ENCODE results near the gene PPID. TPM values are rescaled to one million over a fixed set of nuclear protein-coding genes. Genes with fewer than 3 reads are reported as not detected.

PPID gene
- total RNA-seq (18.3 TPM), polyA plus RNA-seq (10 to 100 TPM; 44.6 to 50.4 (median 47.1) TPM)

- Histone ChIP-seq H3K9me3 (ENCODE audit: control insufficient read depth in 2 of 2, low read length in 2 of 2) (no peaks in the 10 kb centered on the region), H3K36me3 (ENCODE audit: control insufficient read depth, insufficient read depth, low read length) (peaks cover 22% of the 10 kb centered on the region), H3K4me1 (ENCODE audit: control insufficient read depth, insufficient read depth, low read length, poor library complexity, severe bottlenecking) (peaks cover 8% of the 10 kb centered on the region), H3K27ac (ENCODE audit: insufficient read depth, low read length, poor library complexity, severe bottlenecking) (peak within 1 kb of the TSS; percentile 93), H3K4me3 (ENCODE audit: low read depth, low read length) (peak within 1 kb of the TSS; percentile 97), H3K27me3 (ENCODE audit: control insufficient read depth, insufficient read depth, low read length) (peaks cover 10% of the 10 kb centered on the region)
- H3K36me3 Mint-ChIP-seq: peaks cover 20% of the 10 kb centered on the region
- peak; percentile 73 to 91 (median 74) for DNase-seq
- peak within 1 kb of the TSS; percentile 97 to 100 (median 99) for H3K27ac Mint-ChIP-seq
- peak; percentile 89 to 93 for ATAC-seq (ENCODE audit: low read depth in 2 of 2)
- peaks cover 16% of the 10 kb centered on the region for H3K27me3 Mint-ChIP-seq
- peaks cover 22 to 47% (median 37%) of the 10 kb centered on the region in 4 donors for H3K4me1 Mint-ChIP-seq
- H3K4me3 Mint-ChIP-seq: peak within 1 kb of the TSS; percentile 97 to 100 (median 99)
- peaks cover 0 to 1% (median 0%) of the 10 kb centered on the region in 7 donors for H3K9me3 Mint-ChIP-seq
Measured at GRCh38 chr4:158722917-158723793, at the start of gene PPID. Gene PPID, minus strand, starts transcription at chr4:158723396. Its CDS starts 108 bp downstream, at chr4:158723288.

- Histone ChIP-seq H3K4me3 (ENCODE audit: low read depth, low read length) (no peak overlapping the region), H3K4me1 (ENCODE audit: control insufficient read depth, insufficient read depth, low read length, poor library complexity, severe bottlenecking) (peaks cover 10% of the 10 kb centered on the region), H3K27ac (ENCODE audit: insufficient read depth, low read length, poor library complexity, severe bottlenecking) (no peak overlapping the region), H3K9me3 (ENCODE audit: control insufficient read depth in 2 of 2, low read length in 2 of 2) (no peaks in the 10 kb centered on the region), H3K36me3 (ENCODE audit: control insufficient read depth, insufficient read depth, low read length) (no peaks in the 10 kb centered on the region), H3K27me3 (ENCODE audit: control insufficient read depth, insufficient read depth, low read length) (no peaks in the 10 kb centered on the region)
- no peak overlapping the region for H3K27ac Mint-ChIP-seq
- peaks cover 0 to 2% (median 0%) of the 10 kb centered on the region in 7 donors for H3K9me3 Mint-ChIP-seq
- peak overlapping the region in 1 of 4 donors; percentile 12 for H3K4me3 Mint-ChIP-seq
- ATAC-seq (ENCODE audit: low read depth in 2 of 2) (no peak), DNase-seq (no peak)
- H3K4me1 Mint-ChIP-seq: peaks cover 5 to 41% (median 28%) of the 10 kb centered on the region in 4 donors
- no peaks in the 10 kb centered on the region for H3K36me3 Mint-ChIP-seq
- no peaks in the 10 kb centered on the region for H3K27me3 Mint-ChIP-seq
Measured at GRCh38 chr4:158771776-158772175, 48.6 kb upstream of the PPID start.

GRCh38 chr4:158770671-158771070 lies 47.5 kb upstream of the PPID start:
- Mint-ChIP-seq H3K36me3 (no peaks in the 10 kb centered on the region), H3K4me3 (peak overlapping the region; percentile 95 to 99 (median 97)), H3K4me1 (peaks cover 5 to 42% (median 29%) of the 10 kb centered on the region in 4 donors), H3K27ac (peak overlapping the region in 1 of 3 donors; percentile 42), H3K27me3 (peaks cover 7% of the 10 kb centered on the region), H3K9me3 (peaks cover 0 to 2% (median 0%) of the 10 kb centered on the region in 7 donors)
- Histone ChIP-seq H3K4me3 (ENCODE audit: low read depth, low read length) (no peak overlapping the region), H3K4me1 (ENCODE audit: control insufficient read depth, insufficient read depth, low read length, poor library complexity, severe bottlenecking) (peaks cover 10% of the 10 kb centered on the region), H3K27me3 (ENCODE audit: control insufficient read depth, insufficient read depth, low read length) (peaks cover 7% of the 10 kb centered on the region), H3K27ac (ENCODE audit: insufficient read depth, low read length, poor library complexity, severe bottlenecking) (no peak overlapping the region), H3K36me3 (ENCODE audit: control insufficient read depth, insufficient read depth, low read length) (no peaks in the 10 kb centered on the region), H3K9me3 (ENCODE audit: control insufficient read depth in 2 of 2, low read length in 2 of 2) (no peaks in the 10 kb centered on the region)
- ATAC-seq (ENCODE audit: low read depth in 2 of 2) (no peak), DNase-seq (no peak)

GRCh38 chr4:158769175-158769921 lies 46.2 kb upstream of the PPID start:
- Mint-ChIP-seq H3K36me3 (no peaks in the 10 kb centered on the region), H3K4me1 (peaks cover 10 to 42% (median 26%) of the 10 kb centered on the region in 4 donors), H3K9me3 (peaks cover 0 to 2% (median 0%) of the 10 kb centered on the region in 7 donors), H3K27me3 (peaks cover 7% of the 10 kb centered on the region), H3K27ac (peak overlapping the region; percentile 61 to 96 (median 93)), H3K4me3 (peak overlapping the region; percentile 95 to 99 (median 97))
- DNase-seq (peak; percentile 20 to 69 (median 41)), ATAC-seq (ENCODE audit: low read depth in 2 of 2) (peak; percentile 33 to 48)
- H3K4me1 ChIP-seq (ENCODE audit: control insufficient read depth, insufficient read depth, low read length, poor library complexity, severe bottlenecking): peaks cover 10% of the 10 kb centered on the region
- H3K36me3 ChIP-seq (ENCODE audit: control insufficient read depth, insufficient read depth, low read length): no peaks in the 10 kb centered on the region
- H3K27ac ChIP-seq (ENCODE audit: insufficient read depth, low read length, poor library complexity, severe bottlenecking): peak overlapping the region; percentile 39
- no peaks in the 10 kb centered on the region for H3K9me3 ChIP-seq (ENCODE audit: control insufficient read depth in 2 of 2, low read length in 2 of 2)
- peaks cover 7% of the 10 kb centered on the region for H3K27me3 ChIP-seq (ENCODE audit: control insufficient read depth, insufficient read depth, low read length)
- peak overlapping the region; percentile 76 for H3K4me3 ChIP-seq (ENCODE audit: low read depth, low read length)

GRCh38 chr4:158768555-158769174 lies 45.5 kb upstream of the PPID start, which contains the start of gene FNIP2:
Gene FNIP2, plus strand, starts transcription at chr4:158769026. Its CDS starts 187 bp downstream, at chr4:158769213.
- peaks cover 7% of the 10 kb centered on the region for H3K27me3 ChIP-seq (ENCODE audit: control insufficient read depth, insufficient read depth, low read length)
- peak within 1 kb of the TSS; percentile 39 for H3K27ac ChIP-seq (ENCODE audit: insufficient read depth, low read length, poor library complexity, severe bottlenecking)
- no peaks in the 10 kb centered on the region for H3K36me3 Mint-ChIP-seq
- peaks cover 10 to 42% (median 26%) of the 10 kb centered on the region in 4 donors for H3K4me1 Mint-ChIP-seq
- peaks cover 7% of the 10 kb centered on the region for H3K27me3 Mint-ChIP-seq
- H3K9me3 Mint-ChIP-seq: peaks cover 0 to 2% (median 0%) of the 10 kb centered on the region in 7 donors
- H3K4me1 ChIP-seq (ENCODE audit: control insufficient read depth, insufficient read depth, low read length, poor library complexity, severe bottlenecking): peaks cover 10% of the 10 kb centered on the region
- H3K4me3 Mint-ChIP-seq: peak within 1 kb of the TSS; percentile 95 to 99 (median 97)
- H3K36me3 ChIP-seq (ENCODE audit: control insufficient read depth, insufficient read depth, low read length): no peaks in the 10 kb centered on the region
- ATAC-seq (ENCODE audit: low read depth in 2 of 2) (peak; percentile 85 to 87), DNase-seq (peak; percentile 69 to 80 (median 70))
- peak within 1 kb of the TSS; percentile 92 to 96 (median 93) for H3K27ac Mint-ChIP-seq
- peak within 1 kb of the TSS; percentile 76 for H3K4me3 ChIP-seq (ENCODE audit: low read depth, low read length)
- H3K9me3 ChIP-seq (ENCODE audit: control insufficient read depth in 2 of 2, low read length in 2 of 2): no peaks in the 10 kb centered on the region

- Mint-ChIP-seq H3K27me3 (peaks cover 12% of the 10 kb centered on the region), H3K27ac (no peak overlapping the region), H3K36me3 (no peaks in the 10 kb centered on the region), H3K4me1 (peaks cover 10 to 36% (median 23%) of the 10 kb centered on the region in 4 donors), H3K4me3 (peak overlapping the region; percentile 84 to 93 (median 88)), H3K9me3 (peaks cover 0 to 2% (median 0%) of the 10 kb centered on the region in 7 donors)
- Histone ChIP-seq H3K4me1 (ENCODE audit: control insufficient read depth, insufficient read depth, low read length, poor library complexity, severe bottlenecking) (peaks cover 10% of the 10 kb centered on the region), H3K36me3 (ENCODE audit: control insufficient read depth, insufficient read depth, low read length) (no peaks in the 10 kb centered on the region), H3K27me3 (ENCODE audit: control insufficient read depth, insufficient read depth, low read length) (peaks cover 7% of the 10 kb centered on the region), H3K9me3 (ENCODE audit: control insufficient read depth in 2 of 2, low read length in 2 of 2) (no peaks in the 10 kb centered on the region), H3K27ac (ENCODE audit: insufficient read depth, low read length, poor library complexity, severe bottlenecking) (no peak overlapping the region), H3K4me3 (ENCODE audit: low read depth, low read length) (no peak overlapping the region)
- DNase-seq: no peak
- no peak for ATAC-seq (ENCODE audit: low read depth in 2 of 2)
Measured at GRCh38 chr4:158767451-158767850, 44.3 kb upstream of the PPID start.
